A673 (cell line): ENCODE data around the gene KRTAP10-11. TPM values are rescaled to one million over a fixed set of nuclear protein-coding genes. Genes with fewer than 3 reads are reported as not detected.
"Not testable (repeated sequence)": the region's sequence is repeated elsewhere in the genome, so short reads cannot be mapped to it uniquely, and the experiment has no call there.

Experiments used
- BruUV-seq: library from RNA; stranded (reverse); fragments of 400-500 nt; replicated peaks from 2 replicates; lab custom pipeline; 2021; lab: Mats Ljungman, UMichigan
- CTCF ChIA-PET: fragments of 300-600 bp; sonication (Branson Sonifier 250); formaldehyde crosslinking; loops from one replicate; lab custom pipeline; 2022; ENCODE audit warnings: antibody characterized with exemption; lab: Charles Lee
- POLR2A ChIA-PET: fragments of 300-600 bp; sonication (Branson Sonifier 250); formaldehyde crosslinking; loops from one replicate; lab custom pipeline; 2022; ENCODE audit warnings: antibody characterized with exemption; ENCODE audit not compliant: low non-redundant PET; lab: Charles Lee
- DNase-seq: peaks from one replicate; pipeline ENCODE4 v3.0.0-alpha.2; 2015; ENCODE audit warnings: low spot score
- H3K27ac ChIP-seq: fragments of 200-600 bp; sonication (generic); 2 replicates; pipeline ENCODE4 v1.5.1; 2016; ENCODE audit warnings: mixed run types, low read depth, mild to moderate bottlenecking, mixed read lengths, antibody characterized with exemption, low read length; ENCODE audit not compliant: poor library complexity, severe bottlenecking
- H3K27me3 ChIP-seq: fragments of 200-600 bp; sonication (generic); replicated peaks from 2 replicates; pipeline ENCODE4 v1.6.1; 2017; ENCODE audit warnings: mixed run types, low read depth, mild to moderate bottlenecking, mixed read lengths, antibody characterized with exemption, low read length; ENCODE audit not compliant: insufficient read depth, poor library complexity
- H3K36me3 ChIP-seq: fragments of 200-600 bp; sonication (generic); 2 replicates; pipeline ENCODE4 v1.6.1; 2016; ENCODE audit warnings: mixed run types, mild to moderate bottlenecking, mixed read lengths, antibody characterized with exemption, low read length; ENCODE audit not compliant: insufficient read depth, poor library complexity, severe bottlenecking
- H3K4me1 ChIP-seq: fragments of 200-600 bp; sonication (generic); 2 replicates; pipeline ENCODE4 v1.6.1; 2017; ENCODE audit warnings: mixed run types, mild to moderate bottlenecking, mixed read lengths, antibody characterized with exemption, low read length; ENCODE audit not compliant: insufficient read depth, poor library complexity, severe bottlenecking
- H3K4me3 ChIP-seq: fragments of 200-600 bp; sonication (generic); 2 replicates; pipeline ENCODE4 v1.5.1; 2016; ENCODE audit warnings: low read depth, mixed run types, mild to moderate bottlenecking, mixed read lengths, low read length; ENCODE audit not compliant: poor library complexity, severe bottlenecking
- H3K9me3 ChIP-seq: fragments of 200-600 bp; sonication (generic); 2 replicates; pipeline ENCODE4 v1.6.1; 2016; ENCODE audit warnings: mixed run types, low read depth, mild to moderate bottlenecking, mixed read lengths, antibody characterized with exemption, low read length; ENCODE audit not compliant: poor library complexity, severe bottlenecking
- CTCF ChIP-seq: fragments of 300-800, 200-600 bp; sonication (generic); conservative IDR thresholded peaks from 2 replicates; pipeline ENCODE4 v1.5.1; 2017; ENCODE audit warnings: low read depth, mild to moderate bottlenecking, antibody characterized with exemption, low read length, moderate library complexity, mixed read lengths
- EZH2 ChIP-seq: fragments of 200-600 bp; sonication (generic); IDR thresholded peaks from 2 replicates; pipeline ENCODE4 v1.6.1; 2017; ENCODE audit warnings: borderline replicate concordance, low read depth, mild to moderate bottlenecking, mixed read lengths, antibody characterized with exemption, low read length; ENCODE audit not compliant: poor library complexity, severe bottlenecking
- intact Hi-C: fragments of 100-400 bp; cut with micrococcal nuclease; formaldehyde crosslinking; loops from one replicate; pipeline ENCODE4 v1.10.0; 2022; ENCODE audit not compliant: unreplicated experiment
- total RNA-seq: library from RNA; stranded (reverse); gene quantifications from 2 replicates; pipeline ENCODE4 v1.2.3, GENCODE V29; 2021

The KRTAP10-11 gene
- total RNA-seq, 1 experiment from 2014 or later, result not detected

GRCh38 chr21:44601091-44601490, 45.1 kb upstream of the KRTAP10-11 start:
- intact Hi-C loops, result loop anchor here (10.0 kb wide), 1 partner anchor 56 kb away; the partner anchor contains the start of gene KRTAP10-1
- H3K27me3 ChIP-seq, BruUV-seq, H3K36me3 ChIP-seq, H3K9me3 ChIP-seq, H3K4me3 ChIP-seq, POLR2A ChIA-PET, H3K27ac ChIP-seq, H3K4me1 ChIP-seq, CTCF ChIA-PET: not testable (repeated sequence)
- peak; percentile 29 for DNase-seq

- Histone ChIP-seq H3K4me1 (no peaks in the 10 kb centered on the region), H3K36me3 (no peaks in the 10 kb centered on the region), H3K4me3 (no peak overlapping the region), H3K27me3 (no peaks in the 10 kb centered on the region), H3K27ac (no peak overlapping the region), H3K9me3 (peaks cover 3% of the 10 kb centered on the region)
- POLR2A ChIA-PET, result no interaction called here
- TF ChIP-seq EZH2 (no peak), CTCF (no peak)
- CTCF ChIA-PET, result no interaction called here
- no peak for DNase-seq
- no TSS peak for BruUV-seq
- intact Hi-C loops, result loop anchor here (10.0 kb wide), 1 partner anchor 57 kb away; the partner anchor contains the start of gene KRTAP10-1
These were observed 44.4 kb upstream of the KRTAP10-11 start for GRCh38 chr21:44601596-44602462.

- H3K27ac ChIP-seq, result no peak overlapping the region
- H3K4me1 ChIP-seq, result no peaks in the 10 kb centered on the region
- H3K36me3 ChIP-seq, result no peaks in the 10 kb centered on the region
- no peak overlapping the region for H3K4me3 ChIP-seq
- no TSS peak for BruUV-seq
- ChIA-PET POLR2A (no interaction called here), CTCF (no interaction called here)
- DNase-seq, result no peak
- peaks cover 3% of the 10 kb centered on the region for H3K9me3 ChIP-seq
- TF ChIP-seq CTCF (no peak), EZH2 (no peak)
- intact Hi-C loops, result loop anchor here (10.0 kb wide), 1 partner anchor 58 kb away; the partner anchor contains the start of gene KRTAP10-1
- no peaks in the 10 kb centered on the region for H3K27me3 ChIP-seq
These were observed 43.8 kb upstream of the KRTAP10-11 start for GRCh38 chr21:44602463-44602850.
